Smooth muscle cell (in vitro differentiated cells): ENCODE results near the gene EHBP1. TPM values are rescaled to one million over a fixed set of nuclear protein-coding genes. Genes with fewer than 3 reads are reported as not detected.
"Not testable (repeated sequence)": the region's sequence is repeated elsewhere in the genome, so short reads cannot be mapped to it uniquely, and the experiment has no call there.

ENCODE experiments used
- DNase-seq: peaks from one replicate; lab custom pipeline; 2025; ENCODE audit not compliant: unreplicated experiment; lab: John Stamatoyannopoulos, UW
- H2AFZ ChIP-seq: fragments of 200-600 bp; sonication (generic); 2 replicates; pipeline ENCODE4 v1.6.0; 2016; ENCODE audit warnings: antibody characterized with exemption, low read depth, mild to moderate bottlenecking
- H3F3A ChIP-seq: fragments of 200-600 bp; sonication (generic); 2 replicates; pipeline ENCODE4 v1.6.0; 2017; ENCODE audit warnings: antibody characterized with exemption, low read depth
- H3K27ac ChIP-seq: fragments of 200-600 bp; sonication (generic); 2 replicates; pipeline ENCODE4 v1.5.1; 2016; ENCODE audit warnings: low read depth, mild to moderate bottlenecking
- H3K27me3 ChIP-seq: fragments of 200-600 bp; sonication (generic); 2 replicates; pipeline ENCODE4 v1.6.1; 2016; ENCODE audit warnings: low read depth, mild to moderate bottlenecking
- H3K36me3 ChIP-seq: fragments of 200-600 bp; sonication (generic); 2 replicates; pipeline ENCODE4 v1.5.1; 2016; ENCODE audit warnings: low read depth
- H3K4me1 ChIP-seq: fragments of 200-600 bp; sonication (generic); 2 replicates; pipeline ENCODE4 v1.5.1; 2016; ENCODE audit warnings: low read depth
- H3K4me2 ChIP-seq: fragments of 200-600 bp; sonication (generic); 2 replicates; pipeline ENCODE4 v1.6.0; 2016; ENCODE audit warnings: mild to moderate bottlenecking
- H3K4me3 ChIP-seq: fragments of 200-600 bp; sonication (generic); 2 replicates; pipeline ENCODE4 v1.5.1; 2016; ENCODE audit warnings: mild to moderate bottlenecking
- H3K79me2 ChIP-seq: fragments of 200-600 bp; sonication (generic); 2 replicates; pipeline ENCODE4 v1.6.0; 2016; ENCODE audit warnings: low read depth, mild to moderate bottlenecking
- H3K9ac ChIP-seq: fragments of 200-600 bp; sonication (generic); 2 replicates; pipeline ENCODE4 v1.6.0; 2016; ENCODE audit warnings: low read depth
- H3K9me3 ChIP-seq: fragments of 200-600 bp; sonication (generic); replicated peaks from 2 replicates; pipeline ENCODE4 v1.5.1; 2016; ENCODE audit warnings: low read depth
- H4K20me1 ChIP-seq: fragments of 200-600 bp; sonication (generic); 2 replicates; pipeline ENCODE4 v1.6.0; 2016; ENCODE audit warnings: low read depth
- WGBS: methylation state at CpG from one replicate; pipeline ENCODE4 v1.1.7; 2016; ENCODE audit warnings: low lambda C conversion rate; 5-methylcytosine and 5-hydroxymethylcytosine counted together
- polyA plus RNA-seq: library from polyadenylated mRNA; unstranded; fragments of >200 nt; fragmentation: Nextera tagmentation; extraction: Ambion mirVana; gene quantifications from 2 replicates; pipeline ENCODE4 v1.2.1, GENCODE V29; 2016
- total RNA-seq: library from RNA; depleted of rRNA; stranded (reverse); fragments of >200 nt; gene quantifications from 2 replicates; pipeline ENCODE4 v1.2.3, GENCODE V29; 2014
- TF ChIP-seq, protein P1 (sequence below): fragments of 200-600 bp; sonication (generic); IDR thresholded peaks from 2 replicates; pipeline ENCODE4 v1.5.1; 2017; ENCODE audit warnings: borderline replicate concordance, mild to moderate bottlenecking, antibody characterized with exemption; ENCODE audit not compliant: insufficient read depth, poor library complexity, severe bottlenecking

The EHBP1 gene
- total and polyA plus RNA-seq, 2 experiments from 2014 or later: 9.3 to 45.9 TPM

DNA sequence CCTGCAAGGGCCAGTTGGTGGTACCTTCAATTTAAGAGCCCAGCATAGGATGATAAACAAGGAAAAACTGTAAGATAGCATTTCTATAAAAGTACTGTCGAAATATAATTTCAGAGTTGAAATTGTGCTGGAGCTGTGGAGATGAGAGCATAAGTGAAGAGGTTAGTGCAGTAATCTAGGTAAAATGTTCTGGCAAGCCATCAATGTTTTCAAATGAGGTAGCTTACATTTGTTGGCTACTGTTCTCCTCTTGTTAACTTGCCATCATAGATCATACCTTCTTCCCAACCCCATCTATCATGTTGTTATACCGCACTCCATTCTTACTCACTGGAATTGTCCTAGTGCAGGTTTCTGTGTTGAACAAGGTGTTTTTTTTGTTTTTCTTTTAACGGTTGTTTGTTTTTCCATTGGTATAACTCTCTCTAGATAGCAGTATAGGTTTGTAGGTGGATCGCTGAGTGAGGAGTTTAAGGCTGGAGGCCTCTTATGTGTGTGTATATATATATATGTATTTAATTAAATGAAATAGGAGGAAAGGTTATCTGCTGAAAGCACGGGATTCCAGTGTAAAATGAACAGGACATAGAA is 40.5 kb downstream of the EHBP1 start:
- no peak overlapping the region for H3K4me3 ChIP-seq
- peaks cover 69% of the 10 kb centered on the region for H3K79me2 ChIP-seq
- WGBS: 95% methylated on average over 5 of the region's 5 CpGs
- no peaks in the 10 kb centered on the region for H3K9me3 ChIP-seq
- H3K4me2 ChIP-seq: no peak overlapping the region
- no peaks in the 10 kb centered on the region for H3F3A ChIP-seq
- H3K4me1 ChIP-seq: no peaks in the 10 kb centered on the region
- no peak overlapping the region for H2AFZ ChIP-seq
- TF ChIP-seq, protein P1, sequence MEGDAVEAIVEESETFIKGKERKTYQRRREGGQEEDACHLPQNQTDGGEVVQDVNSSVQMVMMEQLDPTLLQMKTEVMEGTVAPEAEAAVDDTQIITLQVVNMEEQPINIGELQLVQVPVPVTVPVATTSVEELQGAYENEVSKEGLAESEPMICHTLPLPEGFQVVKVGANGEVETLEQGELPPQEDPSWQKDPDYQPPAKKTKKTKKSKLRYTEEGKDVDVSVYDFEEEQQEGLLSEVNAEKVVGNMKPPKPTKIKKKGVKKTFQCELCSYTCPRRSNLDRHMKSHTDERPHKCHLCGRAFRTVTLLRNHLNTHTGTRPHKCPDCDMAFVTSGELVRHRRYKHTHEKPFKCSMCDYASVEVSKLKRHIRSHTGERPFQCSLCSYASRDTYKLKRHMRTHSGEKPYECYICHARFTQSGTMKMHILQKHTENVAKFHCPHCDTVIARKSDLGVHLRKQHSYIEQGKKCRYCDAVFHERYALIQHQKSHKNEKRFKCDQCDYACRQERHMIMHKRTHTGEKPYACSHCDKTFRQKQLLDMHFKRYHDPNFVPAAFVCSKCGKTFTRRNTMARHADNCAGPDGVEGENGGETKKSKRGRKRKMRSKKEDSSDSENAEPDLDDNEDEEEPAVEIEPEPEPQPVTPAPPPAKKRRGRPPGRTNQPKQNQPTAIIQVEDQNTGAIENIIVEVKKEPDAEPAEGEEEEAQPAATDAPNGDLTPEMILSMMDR: no peak
- no peak overlapping the region for H3K9ac ChIP-seq
- DNase-seq: no peak
- H4K20me1 ChIP-seq: peaks cover 59% of the 10 kb centered on the region
- no peak overlapping the region for H3K27ac ChIP-seq
- H3K27me3 ChIP-seq: no peaks in the 10 kb centered on the region
- H3K36me3 ChIP-seq: no peaks in the 10 kb centered on the region

DNA sequence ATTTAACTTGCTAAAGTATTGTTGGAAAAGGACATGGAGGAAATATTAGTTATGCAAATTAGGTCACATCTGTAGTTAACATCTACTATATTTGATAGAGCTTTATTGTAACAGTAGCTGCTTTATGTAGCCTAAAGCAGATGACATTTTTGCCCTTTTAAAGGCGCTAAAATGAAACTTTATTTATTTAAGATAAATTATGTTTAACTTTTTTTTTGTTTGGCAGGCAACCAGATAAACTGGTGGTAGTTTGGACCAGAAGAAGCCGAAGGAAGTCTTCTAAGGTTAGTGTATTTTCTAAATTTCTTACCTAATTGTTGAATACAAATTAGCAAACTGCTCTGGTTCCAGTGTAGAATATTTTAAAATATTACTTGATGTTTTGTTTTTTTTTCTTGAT is 41.7 kb downstream of the EHBP1 start:
- no peak for DNase-seq
- no peaks in the 10 kb centered on the region for H3K36me3 ChIP-seq
- no peaks in the 10 kb centered on the region for H3K9me3 ChIP-seq
- H3K4me1 ChIP-seq: no peaks in the 10 kb centered on the region
- TF ChIP-seq, protein P1: no peak
- no peak overlapping the region for H3K9ac ChIP-seq
- H3K4me3 ChIP-seq: no peak overlapping the region
- H3K79me2 ChIP-seq: peaks cover 65% of the 10 kb centered on the region
- no peaks in the 10 kb centered on the region for H3K27me3 ChIP-seq
- WGBS: 100% methylated on average over 2 of the region's 2 CpGs
- peaks cover 47% of the 10 kb centered on the region for H4K20me1 ChIP-seq
- H3F3A ChIP-seq: no peaks in the 10 kb centered on the region
- H3K27ac ChIP-seq: no peak overlapping the region
- no peak overlapping the region for H3K4me2 ChIP-seq
- no peak overlapping the region for H2AFZ ChIP-seq

DNA sequence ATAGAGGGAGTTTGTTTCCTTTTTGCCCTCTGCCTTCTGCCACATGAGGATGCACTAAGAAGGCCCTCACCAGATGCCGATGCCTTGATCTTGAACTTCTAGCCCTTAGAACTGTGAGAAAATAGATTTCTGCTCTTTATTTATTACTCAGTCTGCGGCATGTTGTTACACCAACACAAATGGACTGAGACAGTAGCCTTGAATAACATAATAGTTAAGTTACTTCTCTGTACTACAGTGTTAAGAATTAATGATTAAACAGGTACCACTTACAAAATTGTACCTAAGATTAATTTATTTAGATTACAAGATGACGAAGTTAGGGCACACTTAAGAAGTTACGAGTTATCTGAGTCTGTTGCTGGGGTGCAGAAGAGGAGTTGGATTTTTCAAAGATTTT is 42.4 kb downstream of the EHBP1 start:
- no peak for DNase-seq
- Histone ChIP-seq H3K27me3 (no peaks in the 10 kb centered on the region), H3F3A (no peaks in the 10 kb centered on the region), H3K9ac (no peak overlapping the region), H3K4me1 (no peaks in the 10 kb centered on the region), H3K4me2 (no peak overlapping the region), H2AFZ (no peak overlapping the region), H3K4me3 (no peak overlapping the region), H3K36me3 (no peaks in the 10 kb centered on the region), H4K20me1 (peaks cover 40% of the 10 kb centered on the region), H3K79me2 (peaks cover 58% of the 10 kb centered on the region), H3K27ac (no peak overlapping the region), H3K9me3 (no peaks in the 10 kb centered on the region)
- TF ChIP-seq, protein P1: no peak
- WGBS: 98% methylated on average over 4 of the region's 4 CpGs

DNA sequence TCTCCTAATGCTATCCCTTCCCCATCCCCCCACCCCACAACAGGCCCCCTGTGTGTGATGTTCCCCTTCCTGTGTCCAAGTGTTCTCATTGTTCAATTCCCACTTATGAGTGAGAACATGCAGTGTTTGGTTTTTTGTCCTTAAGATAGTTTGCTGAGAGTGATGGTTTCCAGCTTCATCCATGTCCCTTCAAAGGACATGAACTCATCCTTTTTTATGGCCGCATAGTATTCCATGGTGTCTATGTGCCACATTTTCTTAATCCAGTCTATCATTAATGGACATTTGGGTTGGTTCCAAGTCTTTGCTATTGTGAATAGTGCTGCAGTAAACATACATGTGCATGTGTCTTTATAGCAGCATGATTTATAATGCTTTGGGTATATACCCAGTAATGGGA is 43.6 kb downstream of the EHBP1 start:
- not testable (repeated sequence) for H2AFZ ChIP-seq, H3K4me3 ChIP-seq, H3K27me3 ChIP-seq, H3K27ac ChIP-seq, H3F3A ChIP-seq, H3K36me3 ChIP-seq, H3K9me3 ChIP-seq, DNase-seq, H3K9ac ChIP-seq, H3K4me1 ChIP-seq, H3K4me2 ChIP-seq
- Histone ChIP-seq H3K79me2 (peaks cover 46% of the 10 kb centered on the region), H4K20me1 (peaks cover 28% of the 10 kb centered on the region)
- WGBS: 100% methylated on average over 1 of the region's 1 CpG
